HG02588 (cell line): ENCODE measurements around the gene ALDH1L1.
"Not testable (repeated sequence)": the region's sequence is repeated elsewhere in the genome, so short reads cannot be mapped to it uniquely, and the experiment has no call there.

ENCODE experiments used
- ATAC-seq: cut with Tn5 transposase; IDR thresholded peaks from one replicate; pipeline ENCODE4 v1.9.1; 2021; ENCODE audit warnings: mild to moderate bottlenecking, moderate library complexity; ENCODE audit not compliant: unreplicated experiment

ALDH1L1 gene

GRCh38 chr3:126108676-126109050, 71.7 kb downstream of the ALDH1L1 start:
- no peak for ATAC-seq

- no peak for ATAC-seq
Measured at GRCh38 chr3:126107957-126108675, 72.3 kb downstream of the ALDH1L1 start.

GRCh38 chr3:126107203-126107939, 73.0 kb downstream of the ALDH1L1 start:
- ATAC-seq, result no peak

- ATAC-seq, result no peak
Measured at GRCh38 chr3:126106336-126107202, 73.8 kb downstream of the ALDH1L1 start.

GRCh38 chr3:126105691-126106187, 74.6 kb downstream of the ALDH1L1 start:
- no peak for ATAC-seq

- no peak for ATAC-seq
Measured at GRCh38 chr3:126104742-126105605, 75.4 kb downstream of the ALDH1L1 start.

GRCh38 chr3:126104028-126104635, 76.3 kb downstream of the ALDH1L1 start:
- no peak for ATAC-seq

- no peak for ATAC-seq
Measured at GRCh38 chr3:126103121-126104027, 77.0 kb downstream of the ALDH1L1 start.

GRCh38 chr3:126102530-126102951, 77.8 kb downstream of the ALDH1L1 start:
- no peak for ATAC-seq

GRCh38 chr3:126102011-126102410, 78.4 kb downstream of the ALDH1L1 start:
- no peak for ATAC-seq

- no peak for ATAC-seq
Measured at GRCh38 chr3:126101521-126101982, 78.8 kb downstream of the ALDH1L1 start.

- no peak for ATAC-seq
Measured at GRCh38 chr3:126100634-126101301, 79.6 kb downstream of the ALDH1L1 start.

GRCh38 chr3:126100269-126100633, 80.1 kb downstream of the ALDH1L1 start:
- ATAC-seq, result no peak

GRCh38 chr3:126098391-126098858, 82.0 kb downstream of the ALDH1L1 start:
- no peak for ATAC-seq

- ATAC-seq, result no peak
Measured at GRCh38 chr3:126097801-126098200, 82.6 kb downstream of the ALDH1L1 start.

GRCh38 chr3:126096274-126096673, 84.1 kb downstream of the ALDH1L1 start:
- not testable (repeated sequence) for ATAC-seq

- not testable (repeated sequence) for ATAC-seq
Measured at GRCh38 chr3:126092128-126092527, 88.3 kb downstream of the ALDH1L1 start.

GRCh38 chr3:126087552-126088175, 92.7 kb downstream of the ALDH1L1 start:
- no peak for ATAC-seq
